HG03354 (cell line): ENCODE data around the gene AGER.
A peak's percentile ranks its signal among the peaks of the same experiment; 100 is the strongest.
"Not testable (repeated sequence)": the region's sequence is repeated elsewhere in the genome, so short reads cannot be mapped to it uniquely, and the experiment has no call there.

Experiments
- ATAC-seq: cut with Tn5 transposase; IDR thresholded peaks from one replicate; pipeline ENCODE4 v1.9.1; 2021; ENCODE audit warnings: mild to moderate bottlenecking; ENCODE audit not compliant: unreplicated experiment, poor library complexity, severe bottlenecking

The AGER gene

GRCh38 chr6:32187725-32188380, 3.8 kb upstream of the AGER start:
- ATAC-seq = not testable (repeated sequence)

- no peak for ATAC-seq
Observed at GRCh38 chr6:32187009-32187709, 3.1 kb upstream of the AGER start.

GRCh38 chr6:32186151-32186840, 2.2 kb upstream of the AGER start:
- ATAC-seq = not testable (repeated sequence)

GRCh38 chr6:32185681-32186131, 1.7 kb upstream of the AGER start:
- not testable (repeated sequence) for ATAC-seq

GRCh38 chr6:32183483-32184083, 470 bp downstream of the AGER start:
- no peak for ATAC-seq

GRCh38 chr6:32183030-32183429, 1.0 kb downstream of the AGER start:
- no peak for ATAC-seq

GRCh38 chr6:32182555-32182981, 1.5 kb downstream of the AGER start:
- ATAC-seq = no peak

- ATAC-seq = no peak
Observed at GRCh38 chr6:32181915-32182529, 2.0 kb downstream of the AGER start.

GRCh38 chr6:32181148-32181702, 2.8 kb downstream of the AGER start:
- ATAC-seq = no peak

GRCh38 chr6:32179766-32180405, 4.2 kb downstream of the AGER start:
- no peak for ATAC-seq

GRCh38 chr6:32178547-32179440, 5.3 kb downstream of the AGER start:
- no peak for ATAC-seq

GRCh38 chr6:32177788-32178546, 6.1 kb downstream of the AGER start, which contains the start of gene RNF5:
TSS of gene RNF5 (plus strand) at chr6:32178405. CDS start at chr6:32178512, 107 bp downstream.
- peak; percentile 83 for ATAC-seq

GRCh38 chr6:32177183-32177787, 6.8 kb downstream of the AGER start:
- ATAC-seq = peak; percentile 11

GRCh38 chr6:32176476-32177182, 7.4 kb downstream of the AGER start:
- no peak for ATAC-seq

- peak; percentile 47 for ATAC-seq
Observed at GRCh38 chr6:32175711-32176475, 8.2 kb downstream of the AGER start, which contains the start of gene AGPAT1. TSS of gene AGPAT1 (minus strand) at chr6:32176084. CDS start at chr6:32171496, 4,588 bp downstream.

- ATAC-seq = no peak
Observed at GRCh38 chr6:32175322-32175710, 8.7 kb downstream of the AGER start.
